ENCODE measurements around the gene IL19.
A peak's percentile ranks its signal among the peaks of the same experiment; 100 is the strongest.
"Not testable (repeated sequence)": the region's sequence is repeated elsewhere in the genome, so short reads cannot be mapped to it uniquely, and the experiment has no call there.

IL19 gene

DNA sequence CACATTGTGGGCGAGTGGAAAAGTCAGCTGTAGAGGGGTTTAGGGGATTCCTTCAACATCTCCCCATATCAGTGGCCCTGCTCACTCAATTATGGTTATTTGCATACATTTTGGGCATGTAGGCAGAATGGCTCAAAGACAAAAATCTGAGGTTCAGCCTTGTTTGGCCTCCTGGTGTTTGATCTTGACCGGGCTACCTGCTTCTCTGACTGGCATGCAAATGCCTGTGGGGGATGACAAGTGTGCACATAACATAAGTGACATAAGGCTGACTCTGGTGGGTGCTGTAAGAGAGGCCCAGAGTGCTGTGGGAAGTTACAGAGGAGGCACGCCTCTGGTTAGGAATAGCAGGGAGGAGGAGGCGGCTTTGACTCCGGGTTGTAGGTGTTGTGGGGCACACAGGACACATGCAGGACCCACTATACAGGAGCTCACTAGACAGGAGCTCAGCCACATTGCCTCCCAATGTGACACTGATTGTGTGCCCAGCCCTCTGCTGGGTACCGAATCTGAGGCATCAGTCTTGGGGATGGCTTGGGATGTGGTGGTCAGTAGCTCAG is 29.4 kb upstream of the IL19 start:
- DNase-seq, result no peak

DNA sequence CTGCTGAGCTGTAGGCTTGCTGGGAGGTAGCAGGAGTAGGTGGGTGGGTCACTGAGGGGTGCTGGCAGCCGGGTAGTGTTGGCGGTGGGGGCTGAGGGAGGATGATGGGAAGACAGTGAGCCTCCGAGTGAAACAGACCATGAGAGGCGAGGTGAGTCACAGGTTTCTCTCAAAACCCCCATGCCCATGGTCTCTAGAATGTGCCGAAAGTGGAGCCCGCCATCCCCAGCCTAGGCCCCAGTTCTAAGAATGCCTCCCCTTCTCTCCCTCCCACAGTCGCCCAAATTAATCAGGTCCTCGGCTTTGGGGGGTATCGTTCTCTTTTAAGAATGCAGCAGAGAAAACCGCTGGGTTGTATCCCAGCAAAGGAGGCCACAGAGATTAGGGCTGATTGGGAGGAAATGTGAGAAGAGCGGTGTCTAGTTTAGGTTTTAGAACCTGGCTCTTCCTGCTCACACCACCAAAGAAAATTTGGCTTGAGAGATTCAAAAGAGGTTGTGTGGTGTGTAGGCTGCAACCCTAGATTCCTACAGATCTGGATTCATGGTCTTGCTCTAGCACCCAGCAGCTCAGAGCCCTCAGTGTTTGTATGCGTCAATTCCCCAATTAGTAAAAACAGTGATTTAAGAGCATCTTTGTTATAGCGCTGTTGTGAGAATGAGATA is 27.7 kb upstream of the IL19 start:
- DNase-seq, result no peak

DNA sequence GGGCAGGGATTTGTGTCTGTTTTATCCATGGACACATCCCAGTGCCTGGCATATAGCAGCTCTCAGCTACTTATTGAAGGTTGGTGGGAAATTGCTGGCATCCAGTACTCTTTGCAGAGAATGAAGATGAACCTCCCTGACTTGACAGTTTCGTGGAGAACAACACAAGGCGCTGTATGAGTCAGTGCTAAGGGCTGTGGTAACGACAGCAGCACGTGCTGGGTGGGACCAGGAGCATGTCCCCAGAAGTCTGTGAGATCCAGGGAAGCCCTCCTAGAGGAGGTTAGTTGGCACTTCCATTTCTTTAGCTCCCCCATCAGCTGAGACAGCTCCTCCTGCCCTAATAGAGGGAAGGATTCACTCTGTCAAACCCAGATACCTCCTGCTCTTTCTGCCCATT is 25.9 kb upstream of the IL19 start:
- DNase-seq, result peak; percentile 77

DNA sequence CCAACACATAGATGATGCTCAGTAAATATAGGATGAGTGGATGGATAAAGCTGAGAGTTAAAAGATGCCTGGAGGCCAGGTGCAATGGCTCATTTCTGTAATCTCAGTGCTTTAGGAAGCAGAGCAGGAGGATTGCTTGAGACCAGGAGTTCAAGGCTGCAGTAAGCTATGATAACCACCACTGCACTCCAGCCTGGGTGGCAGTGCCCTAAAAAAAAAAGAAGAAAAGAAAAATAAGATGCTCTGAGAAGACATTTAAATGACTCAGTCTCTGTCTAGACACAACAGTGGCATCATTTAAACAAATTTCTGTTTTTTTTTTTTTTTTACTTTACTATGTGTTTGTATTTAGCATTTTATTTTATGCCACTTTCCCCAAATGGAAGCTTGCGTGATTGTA is 25.3 kb upstream of the IL19 start:
- DNase-seq, result no peak

DNA sequence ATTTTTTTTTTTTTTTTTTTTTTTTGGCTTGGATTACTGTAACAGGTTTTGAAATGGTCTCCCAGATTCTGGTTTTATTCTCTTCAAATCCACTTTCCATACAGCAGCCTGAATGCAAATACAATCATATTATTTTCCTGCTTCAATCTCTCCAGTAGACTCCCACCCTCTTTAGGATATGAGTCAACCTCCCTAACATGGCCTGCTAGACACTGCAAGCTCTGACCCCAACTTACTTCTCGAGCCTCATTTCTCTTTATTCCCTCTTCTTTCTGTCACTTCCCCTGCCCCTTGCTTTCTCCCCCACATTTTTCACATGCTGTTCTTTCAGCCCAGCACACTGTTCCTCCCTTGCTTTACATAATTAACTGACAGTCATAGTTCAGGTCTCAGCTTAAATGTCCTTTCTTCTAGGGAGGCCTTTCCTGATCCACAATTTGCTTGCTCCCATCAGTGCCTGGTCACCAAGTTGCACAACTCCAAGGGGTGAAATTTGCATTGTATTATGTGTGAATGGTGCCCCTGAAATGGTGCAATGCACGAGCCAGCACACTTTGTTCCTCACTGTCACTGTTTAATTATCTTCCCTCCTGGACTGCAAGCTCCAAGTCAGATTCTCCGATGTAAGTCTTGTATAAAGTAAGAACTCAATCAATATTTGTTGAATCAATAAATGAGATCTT is 22.1 kb upstream of the IL19 start:
- peak; percentile 67 for DNase-seq

DNA sequence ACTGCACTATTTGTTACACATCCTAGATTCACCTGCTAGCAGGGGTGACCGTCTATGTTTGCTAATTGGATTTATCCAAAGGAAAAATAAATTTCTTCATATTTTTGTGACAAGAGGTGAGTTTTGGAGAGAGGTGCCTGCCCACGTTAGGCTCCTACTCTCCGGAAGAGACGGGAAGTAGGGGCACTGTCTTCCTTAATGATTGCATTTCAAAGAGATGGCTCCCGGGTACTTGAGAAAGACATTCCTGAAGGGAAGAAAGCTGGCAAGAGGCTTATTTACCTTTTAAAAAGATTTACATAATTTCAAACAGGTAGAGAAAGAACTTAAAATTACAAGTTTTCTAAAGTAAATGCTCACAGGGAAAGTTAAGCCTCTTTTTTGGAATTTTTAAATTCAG is 18.7 kb upstream of the IL19 start:
- no peak for DNase-seq

DNA sequence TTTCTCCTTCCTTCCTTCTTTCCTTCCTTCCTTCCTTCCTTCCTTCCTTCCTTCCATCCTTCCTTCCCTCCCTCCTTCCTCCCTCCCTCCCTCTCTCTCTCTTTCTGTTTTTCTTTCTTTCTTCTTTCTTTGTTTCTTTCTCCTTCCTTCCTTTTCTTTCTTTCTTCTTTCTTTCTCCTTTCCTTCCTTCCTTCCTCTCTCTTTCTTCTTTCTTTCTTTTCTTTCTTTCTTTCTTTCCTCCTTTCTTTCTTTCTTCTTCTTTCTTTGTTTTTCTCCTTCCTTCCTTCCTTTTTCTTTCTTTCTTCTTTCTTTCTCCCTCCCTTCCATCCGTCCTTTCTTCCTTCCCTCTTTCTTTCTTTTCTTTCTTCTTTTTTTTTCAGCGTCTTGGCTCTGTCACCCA is 18.1 kb upstream of the IL19 start:
- DNase-seq, result no peak

DNA sequence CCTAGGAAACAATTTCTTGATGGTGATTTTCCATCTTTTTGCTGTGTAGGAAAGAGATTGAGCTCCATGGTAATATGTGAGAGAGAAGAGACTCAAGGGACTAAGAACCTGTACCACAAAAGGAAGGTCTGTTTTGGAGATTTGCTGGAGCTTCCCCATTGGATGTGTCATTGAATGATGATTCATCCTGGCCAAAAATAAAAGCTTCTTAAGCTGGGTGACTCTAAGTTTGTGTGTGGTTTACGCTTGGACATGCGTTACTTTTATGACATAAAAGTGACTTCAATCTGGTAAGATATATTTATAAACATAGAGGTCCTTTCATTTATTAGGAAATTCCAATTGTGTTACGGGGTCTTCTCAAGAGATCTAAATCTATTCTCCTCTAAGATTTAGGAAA is 17.4 kb upstream of the IL19 start:
- DNase-seq, result peak; percentile 90

DNA sequence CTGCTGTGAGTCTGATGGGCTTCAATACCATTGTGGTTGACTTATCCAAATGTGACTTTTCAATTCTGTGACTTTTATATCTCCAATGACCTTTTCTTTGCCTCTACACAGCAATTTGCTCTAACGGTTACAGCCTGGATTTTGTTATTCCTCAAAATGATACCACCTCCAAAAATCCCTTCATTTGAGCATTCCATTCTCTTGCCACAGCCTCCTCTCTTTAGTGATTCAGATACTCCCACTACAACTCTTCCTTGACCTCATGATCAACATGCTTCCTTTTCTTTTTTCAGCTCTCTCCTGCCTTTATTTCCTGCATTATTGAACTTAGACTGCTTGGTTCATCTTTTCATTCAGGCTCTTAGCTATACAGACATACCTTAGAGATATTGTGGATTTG is 16.6 kb upstream of the IL19 start:
- peak; percentile 69 for DNase-seq

DNA sequence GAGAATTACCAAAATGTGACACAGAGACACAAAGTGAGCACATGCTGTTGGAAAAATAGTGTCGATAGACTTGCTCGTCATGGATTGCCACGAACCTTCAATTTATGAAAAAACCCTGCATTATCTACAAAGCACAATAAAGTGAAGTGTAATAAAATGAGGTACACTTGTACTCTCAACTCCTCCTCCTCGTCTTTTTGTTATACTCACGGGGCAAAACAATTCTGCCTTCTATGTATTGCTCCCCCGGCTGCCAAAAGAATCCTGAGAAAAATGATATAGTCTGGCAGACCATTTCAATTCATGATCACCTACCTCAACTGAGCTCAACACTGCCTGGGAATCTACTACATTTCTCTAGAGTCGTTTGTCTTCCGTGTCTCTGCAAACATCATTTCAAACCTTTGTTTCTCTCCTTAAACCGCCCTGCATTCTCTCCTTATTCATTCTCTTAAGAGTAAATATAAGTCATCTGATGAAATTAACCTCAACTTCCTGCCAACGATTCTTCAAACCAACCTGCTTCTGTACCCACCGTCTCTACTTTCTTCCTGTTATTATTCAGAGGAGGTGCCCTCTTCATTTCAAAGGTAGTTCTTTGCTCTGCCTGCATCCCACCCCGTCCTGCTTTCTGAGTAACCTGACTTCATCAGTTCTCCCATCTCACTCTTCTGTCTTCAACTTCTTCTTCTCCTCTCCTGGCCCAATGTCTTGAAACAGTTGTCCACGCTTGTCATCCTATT is 12.9 kb upstream of the IL19 start:
- no peak for DNase-seq

DNA sequence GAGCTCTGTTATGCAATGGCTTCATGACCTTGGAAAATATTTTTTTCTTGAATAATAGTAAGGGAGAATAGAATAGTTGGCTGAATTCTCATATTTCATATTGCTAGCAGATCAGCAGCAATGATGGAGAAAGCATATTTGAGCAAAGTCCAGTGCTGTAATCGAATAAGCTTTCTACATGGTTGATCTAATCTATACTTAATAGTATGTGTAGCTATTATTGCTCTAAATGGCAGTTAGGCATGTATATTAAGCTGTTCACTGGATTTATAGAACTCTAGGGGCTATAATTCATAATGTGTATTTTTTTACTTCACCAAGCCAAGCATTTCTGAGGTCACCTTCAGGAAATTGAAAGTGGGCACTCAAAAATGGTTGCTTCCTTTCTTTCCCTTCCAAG is 10.0 kb upstream of the IL19 start:
- DNase-seq, result no peak

DNA sequence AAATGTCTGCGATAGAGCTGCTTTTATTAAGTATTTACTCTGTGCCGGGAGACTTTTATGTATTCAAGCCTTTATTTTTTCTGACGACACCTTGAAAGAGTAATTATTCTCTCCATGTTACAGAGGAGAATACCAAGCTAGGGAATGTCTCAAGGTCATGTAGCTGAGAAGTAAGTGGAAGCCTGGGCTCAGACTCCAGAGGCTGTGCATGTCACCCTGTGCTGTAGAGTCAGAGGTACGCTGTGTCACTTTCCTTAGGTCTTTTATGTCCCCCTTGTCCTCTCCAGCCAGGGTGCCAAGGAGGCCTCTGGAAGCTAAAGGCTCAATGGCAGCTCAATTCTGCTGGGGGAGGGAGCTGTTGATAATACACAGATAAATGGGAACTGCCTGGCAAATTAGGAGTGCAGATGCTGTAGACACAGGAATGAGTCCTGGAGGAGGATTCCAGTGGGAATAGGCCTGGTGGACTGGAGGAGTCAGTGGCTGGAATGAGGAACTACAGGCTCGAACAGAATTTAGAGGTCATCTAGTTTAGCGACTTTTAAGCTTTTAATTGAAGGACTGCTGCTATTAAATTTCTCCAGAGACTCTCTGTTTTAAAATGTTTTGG is 9.3 kb upstream of the IL19 start:
- no peak for DNase-seq

DNA sequence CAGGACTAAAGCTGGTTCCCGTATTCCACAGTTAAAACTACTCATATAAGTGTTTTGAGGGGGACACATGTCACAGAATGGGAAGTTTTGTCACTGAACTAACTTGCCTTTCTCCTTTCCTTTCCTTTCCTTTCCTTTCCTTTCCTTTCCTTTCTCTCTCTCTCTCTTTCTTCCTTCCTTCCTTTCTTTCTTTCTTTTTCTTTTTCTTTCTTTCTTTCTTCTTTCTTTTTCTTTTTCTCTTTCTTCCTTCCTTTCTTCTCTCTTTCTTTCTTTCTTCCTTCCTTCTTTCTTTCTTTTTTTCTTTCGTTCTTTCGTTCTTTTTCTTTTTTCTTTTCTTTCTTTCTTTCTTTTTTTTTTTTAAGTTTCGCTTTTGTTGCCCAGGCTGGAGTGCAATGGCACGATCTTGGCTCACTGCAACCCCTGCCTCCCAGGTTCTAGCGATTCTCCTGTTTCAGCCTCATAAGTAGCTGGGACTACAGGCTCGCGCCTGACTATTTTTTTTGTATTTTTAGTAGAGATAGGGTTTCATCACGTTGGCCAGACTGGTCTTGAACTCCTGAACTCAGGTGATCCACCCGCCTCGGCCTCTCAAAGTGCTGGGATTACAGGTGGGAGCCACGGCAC is 7.7 kb upstream of the IL19 start:
- not testable (repeated sequence) for DNase-seq

DNA sequence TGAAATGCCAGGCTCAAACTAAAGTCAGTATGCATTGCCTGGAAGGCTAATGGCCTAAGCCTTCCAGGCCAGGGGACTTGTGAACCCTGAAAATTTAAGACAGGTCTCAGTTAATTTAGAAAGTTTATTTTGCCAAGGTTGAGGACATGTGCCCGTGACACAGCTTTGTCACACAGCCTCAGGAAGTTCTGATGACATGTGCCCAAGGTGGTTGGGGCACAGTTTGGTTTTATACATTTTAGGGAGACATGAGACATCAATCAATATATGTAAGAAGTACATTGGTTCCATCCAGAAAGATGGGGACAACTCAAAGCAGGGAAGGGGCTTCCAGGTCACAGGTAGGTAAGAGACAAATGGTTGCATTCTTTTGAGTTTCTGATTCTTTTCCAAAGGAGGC is 4.8 kb upstream of the IL19 start:
- not testable (repeated sequence) for DNase-seq

DNA sequence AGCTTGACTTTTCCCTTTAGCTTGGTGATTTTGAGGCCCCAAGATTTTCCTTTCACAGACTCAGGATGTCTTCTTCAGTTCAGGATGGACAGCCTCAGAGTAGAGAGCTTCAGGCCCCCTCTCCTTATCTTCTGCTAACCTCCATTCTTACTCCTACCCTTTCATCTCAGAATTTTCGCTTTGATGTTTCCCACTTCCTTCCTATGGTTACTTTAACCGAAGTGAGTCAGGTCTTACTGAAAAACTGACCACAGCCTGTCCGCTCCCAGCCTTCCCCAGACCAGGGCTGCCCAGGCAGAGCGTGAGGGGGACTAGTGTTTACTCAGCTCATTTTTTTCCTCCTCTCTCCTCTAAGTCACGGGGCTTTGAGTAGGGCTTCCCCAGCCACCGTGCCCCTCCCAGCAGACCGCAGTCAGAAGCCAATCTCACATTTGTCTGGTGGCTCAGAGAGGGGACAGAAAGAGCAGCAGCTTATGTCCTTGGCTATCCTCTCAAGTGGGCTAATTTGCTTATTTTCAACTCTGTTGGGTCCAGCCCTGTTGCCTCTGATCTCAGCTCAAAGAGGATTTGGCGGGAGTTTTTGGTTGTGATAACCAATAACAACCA is 4.2 kb upstream of the IL19 start:
- DNase-seq, result peak; percentile 96

DNA sequence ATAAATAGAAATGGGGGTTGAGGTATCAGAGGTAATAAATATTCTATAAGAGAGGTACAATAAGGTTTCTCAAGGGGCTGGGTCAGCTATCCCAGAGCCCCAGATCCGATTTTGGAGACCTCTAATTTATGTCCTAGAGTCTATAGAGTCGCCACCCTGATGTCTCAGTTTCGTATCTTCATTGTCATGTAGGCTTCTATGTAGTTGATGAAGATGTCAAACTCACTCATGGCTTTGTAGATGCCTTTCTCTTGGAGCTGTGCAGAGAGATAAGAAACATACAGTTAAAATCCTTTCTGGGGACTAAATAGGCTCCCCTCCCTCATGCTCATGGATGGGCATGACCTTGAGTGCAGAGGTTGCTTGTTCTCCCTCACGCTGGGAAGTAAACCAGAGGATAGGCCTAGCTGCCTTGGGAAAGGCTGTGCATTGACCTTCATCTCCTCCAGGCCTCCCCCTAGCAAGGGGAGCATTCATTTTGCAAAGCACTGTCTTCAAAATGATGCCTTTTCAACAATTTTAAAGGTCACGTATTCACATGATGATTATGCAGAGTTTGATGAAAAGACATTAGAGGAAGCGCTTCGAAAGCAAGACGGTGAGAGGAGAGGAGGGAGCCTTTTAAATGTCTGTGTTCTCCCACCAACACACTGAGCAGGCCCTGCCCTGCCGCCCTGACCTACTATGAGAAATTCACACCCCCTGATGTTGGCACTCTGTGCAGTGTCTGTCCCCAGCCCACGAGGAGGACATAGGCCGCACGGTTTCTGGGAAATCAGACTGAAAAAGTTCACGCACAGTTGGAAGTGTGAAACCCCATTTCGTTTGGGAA is 1.9 kb upstream of the IL19 start:
- peak; percentile 71 for DNase-seq

DNA sequence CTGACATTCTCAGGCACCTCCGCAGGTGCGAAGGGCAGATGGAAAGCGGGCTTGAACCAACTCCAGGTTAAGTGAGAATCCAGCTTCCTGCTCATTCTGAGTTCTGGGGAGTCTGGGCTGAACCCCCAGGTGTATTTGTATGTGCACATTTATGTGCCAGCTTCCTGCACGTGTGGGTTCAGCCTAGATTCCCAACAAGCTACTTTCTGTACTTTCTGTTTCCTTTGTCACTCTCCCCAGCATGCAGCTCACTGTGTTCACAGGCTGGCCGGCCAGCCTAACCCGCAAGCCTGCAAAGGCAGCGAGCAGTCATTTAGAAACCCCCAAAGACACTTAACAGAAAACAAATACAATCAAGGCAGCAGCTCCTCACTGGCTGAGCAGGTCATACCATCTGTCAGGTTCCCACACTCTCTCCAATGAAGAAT is 1.3 kb upstream of the IL19 start:
- DNase-seq, result peak; percentile 61

DNA sequence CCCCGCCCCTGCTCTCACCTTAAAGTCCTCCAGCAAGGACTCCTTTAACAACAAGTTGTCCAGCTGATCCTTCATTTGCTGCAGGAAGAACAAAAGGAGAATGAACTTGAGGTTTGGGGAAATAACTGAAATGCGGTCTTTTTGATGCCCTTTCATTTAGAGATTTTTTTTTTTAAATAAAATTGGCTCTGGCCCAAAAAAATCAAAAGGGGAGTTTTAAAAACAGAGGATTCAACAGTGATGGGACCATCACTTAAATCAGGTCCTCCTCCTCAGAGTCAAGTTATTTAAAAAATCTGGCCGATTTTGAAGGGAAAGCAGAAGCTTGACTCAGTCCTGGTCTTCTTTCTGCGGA is 742 bp downstream of the IL19 start:
- DNase-seq, result no peak

DNA sequence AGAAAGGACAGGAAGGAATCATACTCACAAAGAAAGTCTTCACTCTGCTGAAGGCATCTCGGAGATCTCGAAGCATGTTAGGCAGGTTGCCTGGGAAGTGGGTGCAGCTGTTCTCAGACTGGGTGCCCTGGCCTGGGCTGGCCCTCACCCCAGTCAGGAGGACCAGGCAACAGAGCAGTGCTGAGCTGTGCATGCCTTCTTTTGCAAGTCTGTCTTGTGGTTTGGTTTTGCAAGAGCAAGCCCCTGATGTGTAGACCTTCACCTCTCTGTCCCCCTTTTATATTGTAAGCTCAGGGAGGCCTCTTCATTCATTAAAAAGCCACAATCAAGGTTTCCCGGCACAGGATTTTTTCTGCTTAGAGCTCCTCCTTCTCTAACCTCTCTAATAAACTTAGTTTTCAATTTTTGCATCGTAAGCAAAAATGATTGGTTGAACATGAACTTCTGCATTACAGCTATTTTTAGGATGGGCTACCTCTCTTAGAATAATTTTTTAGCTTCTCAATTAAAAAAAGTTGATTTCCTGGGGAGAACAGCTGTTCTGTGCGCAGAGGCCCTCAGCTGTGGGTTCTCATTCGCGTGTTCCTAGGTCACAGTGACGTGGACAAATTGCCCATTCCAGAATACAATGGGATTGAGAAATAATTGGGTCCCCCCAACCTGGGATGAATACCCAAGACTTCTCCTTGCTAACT is 1.8 kb downstream of the IL19 start, which contains the start of gene IL10:
TSS of gene IL10 (minus strand) at position 252 of the 695 bp plus-strand sequence. CDS start at position 193, 59 bp downstream.
- DNase-seq, result peak; percentile 69

DNA sequence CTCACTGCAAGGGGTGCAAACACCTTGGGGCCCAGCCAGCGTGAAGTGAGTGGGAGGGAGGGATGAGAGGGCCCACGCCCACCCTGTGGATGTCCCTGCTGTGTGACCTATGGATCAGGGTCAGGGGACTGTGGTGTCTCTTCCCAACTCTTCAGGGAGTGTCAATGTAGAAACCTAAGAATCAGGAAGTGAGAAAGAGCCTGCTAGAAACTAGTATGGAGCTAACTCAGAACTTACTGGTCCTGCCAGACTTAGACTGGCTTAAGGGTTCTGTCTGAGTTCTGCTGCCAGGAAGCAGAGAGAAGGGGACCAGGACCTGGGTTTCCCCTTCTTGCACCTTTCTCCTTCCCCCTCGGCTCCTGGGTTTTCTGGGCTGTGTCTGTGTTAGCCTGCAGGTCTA is 3.5 kb downstream of the IL19 start:
- peak; percentile 77 for DNase-seq

DNA sequence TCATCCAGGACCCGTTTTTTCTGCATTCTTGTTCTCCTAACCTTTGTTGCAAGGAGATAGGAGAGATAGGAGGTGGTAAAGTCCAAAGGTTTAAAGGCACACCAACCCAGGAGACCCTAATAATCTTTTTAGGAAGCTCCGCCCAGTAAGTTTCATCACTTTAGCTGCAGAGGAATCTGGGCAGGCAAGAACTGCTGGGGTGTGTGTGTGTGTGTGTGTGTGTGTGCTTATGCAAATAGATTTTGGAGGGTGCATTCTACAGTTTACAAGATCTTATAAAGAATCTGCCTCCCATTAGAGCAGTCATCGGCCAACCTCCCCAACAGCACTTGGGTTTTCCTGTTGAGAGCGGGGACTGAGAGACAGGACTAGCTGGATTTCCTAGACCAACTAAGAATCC is 5.7 kb downstream of the IL19 start:
- no peak for DNase-seq
